Measurements from ENCODE around the gene SLC18A3.

The SLC18A3 gene

DNA sequence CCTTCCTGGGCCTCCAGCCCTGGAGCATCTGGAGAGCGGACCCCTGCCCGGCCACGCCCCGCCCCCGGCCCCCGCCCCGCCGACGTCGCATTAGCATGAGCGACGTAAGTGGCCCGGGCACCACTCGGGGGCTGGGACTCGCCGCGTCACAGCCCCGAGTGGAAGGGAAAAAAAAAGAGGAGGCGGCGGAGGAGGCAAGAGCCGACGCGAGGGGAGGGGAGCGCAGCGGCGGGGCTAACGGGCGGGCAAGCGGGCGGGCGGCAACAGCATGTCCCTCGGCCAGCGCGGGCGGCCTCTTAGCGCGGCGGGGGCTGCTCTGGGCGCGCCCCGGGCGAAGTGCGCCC is at the start of gene SLC18A3:
SLC18A3 (plus strand) TSS at position 197 of the 344 bp plus-strand sequence. CDS start 431 bp downstream, outside the sequence.
- no peak for DNase-seq

DNA sequence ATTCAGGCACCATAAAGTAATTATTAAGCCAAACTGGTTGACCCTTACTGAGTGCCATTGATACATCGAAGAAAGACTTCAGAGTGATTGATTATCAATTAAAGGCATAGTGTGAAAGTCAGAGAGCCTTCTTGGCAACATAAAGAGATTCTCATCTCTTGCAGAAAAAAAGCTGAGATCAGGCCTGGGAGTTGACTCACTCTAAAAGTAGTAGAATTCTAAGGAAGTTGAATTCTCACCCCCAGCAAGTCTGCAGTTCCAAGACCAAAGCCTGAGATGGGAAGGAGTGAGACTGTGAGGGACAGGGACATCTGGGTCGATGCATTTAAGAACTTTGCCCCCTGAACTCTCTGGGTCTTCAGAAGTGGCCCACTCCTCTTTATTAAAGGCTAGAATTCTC is 49.6 kb upstream of the SLC18A3 start:
- no peak for DNase-seq

DNA sequence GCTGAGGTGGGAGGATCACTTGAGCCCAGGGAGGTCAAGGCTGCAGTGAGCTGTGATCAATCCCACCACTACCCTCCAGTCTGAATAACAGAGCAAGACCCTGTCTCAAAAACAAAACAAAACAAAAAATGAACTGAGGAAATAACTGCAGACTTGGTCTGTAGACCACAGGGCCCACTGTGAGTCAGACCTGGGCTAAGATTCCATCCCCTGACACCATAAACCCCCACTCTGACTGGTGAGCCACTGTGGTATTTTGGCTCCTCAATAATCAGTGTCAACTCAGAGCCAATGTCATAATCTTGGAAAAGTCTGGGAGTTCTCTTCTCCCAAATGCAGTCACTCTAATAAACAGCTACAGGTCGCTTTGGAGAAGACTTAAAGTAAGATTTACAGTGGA is 47.2 kb upstream of the SLC18A3 start:
- no peak for DNase-seq

DNA sequence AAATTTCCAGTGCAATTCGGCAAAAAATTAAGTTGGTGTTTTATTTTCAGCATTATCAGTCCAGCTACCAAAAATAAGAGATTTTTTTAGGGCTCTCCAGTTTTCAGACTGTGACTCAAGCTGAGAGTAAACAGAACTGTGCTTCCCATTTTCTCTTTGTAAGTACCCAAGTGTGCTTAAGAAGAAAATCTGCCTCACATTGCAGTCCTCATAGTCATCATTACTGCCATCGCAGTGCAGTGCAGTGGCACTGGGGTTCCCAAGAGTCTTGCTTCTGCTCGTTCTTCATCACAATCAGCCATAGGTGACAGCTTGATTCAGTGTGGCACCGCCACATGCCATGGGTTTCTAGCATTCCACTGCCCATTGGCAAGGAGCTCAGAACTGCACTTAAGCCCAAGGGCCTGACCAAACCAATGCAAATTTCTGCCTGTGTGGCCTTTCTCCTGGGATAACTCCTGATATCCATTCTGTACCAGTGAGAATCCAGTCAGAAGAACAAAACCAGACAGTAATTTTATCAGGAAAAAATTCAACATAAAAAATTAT is 45.6 kb upstream of the SLC18A3 start:
- no peak for DNase-seq

DNA sequence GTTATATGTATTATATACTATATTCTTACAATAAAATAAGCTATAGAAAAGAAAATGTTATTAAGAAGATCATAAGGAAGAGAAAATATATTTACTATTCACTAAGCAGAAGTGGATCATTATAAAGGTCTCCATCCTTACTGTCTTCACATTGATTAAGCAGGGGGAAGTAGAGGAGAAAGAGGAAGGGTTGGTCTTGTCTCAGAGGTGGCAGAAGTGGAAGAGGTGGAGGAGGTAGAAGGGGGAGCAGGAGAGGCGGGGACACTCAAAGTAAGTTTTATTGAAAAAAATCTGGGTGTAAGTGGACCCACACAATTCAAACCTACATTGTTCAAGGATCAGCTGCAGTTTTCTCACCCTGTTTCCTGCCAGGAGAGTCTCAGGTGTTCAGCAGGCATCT is 42.3 kb upstream of the SLC18A3 start:
- no peak for DNase-seq

DNA sequence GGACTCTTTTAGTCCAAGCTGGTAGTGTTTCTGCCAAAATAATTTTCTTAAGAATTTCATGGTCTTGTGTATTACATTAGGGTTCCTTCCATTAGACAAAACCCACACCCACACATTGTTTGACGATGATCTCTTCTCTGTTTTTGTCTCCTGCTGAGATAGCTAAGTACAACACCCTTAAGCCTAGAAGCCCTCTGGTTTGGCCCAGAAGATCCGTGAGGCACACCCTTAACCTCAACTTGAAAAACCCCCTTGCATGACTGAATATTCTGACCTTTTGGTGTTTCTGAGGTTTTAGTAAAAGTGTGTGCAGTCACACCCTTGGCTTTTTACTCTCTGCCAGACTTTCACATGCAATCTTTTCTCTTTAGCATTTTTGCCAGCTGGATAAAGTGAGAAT is 41.9 kb upstream of the SLC18A3 start:
- DNase-seq, result no peak

DNA sequence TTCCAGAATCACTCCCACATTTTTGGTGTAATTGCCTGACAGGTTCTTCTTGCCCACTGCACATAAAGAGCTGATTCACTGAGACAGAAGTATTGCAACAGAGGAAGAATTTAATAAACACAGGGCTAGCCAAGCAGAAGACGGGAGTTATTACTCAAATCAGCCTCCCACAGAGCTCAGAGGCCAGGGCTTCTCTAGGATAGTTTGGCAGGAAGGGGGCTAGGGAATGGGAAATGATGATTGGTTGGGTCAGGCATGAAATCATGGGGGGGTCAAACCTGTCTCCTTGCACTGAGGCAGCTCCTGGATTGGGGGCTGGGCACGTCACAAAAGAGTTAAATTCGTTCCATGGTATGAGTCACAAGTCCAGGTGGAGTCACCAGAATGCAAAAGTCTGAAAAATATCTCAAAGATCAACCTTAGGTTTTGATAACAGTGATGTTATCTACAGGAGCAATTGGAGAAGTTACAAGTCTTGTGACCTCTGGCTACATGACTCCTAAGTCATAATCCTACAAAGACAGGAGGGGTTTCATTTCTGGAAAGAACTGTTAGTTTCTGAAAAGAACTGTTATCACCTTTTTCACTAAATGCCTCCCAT is 41.0 kb upstream of the SLC18A3 start:
- DNase-seq, result no peak

DNA sequence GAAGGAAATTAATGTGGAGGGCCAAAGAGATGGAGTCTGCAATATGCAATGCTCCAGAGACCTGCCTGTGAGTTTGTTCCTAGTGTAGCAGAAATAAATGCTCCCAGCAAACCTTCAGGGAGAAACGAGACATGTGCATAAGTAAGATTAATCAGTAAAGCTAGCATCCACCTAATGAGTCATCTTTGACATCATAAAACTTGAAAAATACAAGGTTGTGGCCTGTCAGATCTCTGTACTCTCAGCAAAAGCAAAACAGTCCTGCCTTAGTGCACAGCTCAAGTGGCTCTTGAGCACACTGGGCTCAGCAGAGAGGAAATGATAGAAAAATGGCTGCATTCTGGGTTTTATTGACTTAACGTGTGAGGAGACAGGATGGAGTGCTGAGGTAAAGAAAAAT is 38.7 kb upstream of the SLC18A3 start:
- no peak for DNase-seq

DNA sequence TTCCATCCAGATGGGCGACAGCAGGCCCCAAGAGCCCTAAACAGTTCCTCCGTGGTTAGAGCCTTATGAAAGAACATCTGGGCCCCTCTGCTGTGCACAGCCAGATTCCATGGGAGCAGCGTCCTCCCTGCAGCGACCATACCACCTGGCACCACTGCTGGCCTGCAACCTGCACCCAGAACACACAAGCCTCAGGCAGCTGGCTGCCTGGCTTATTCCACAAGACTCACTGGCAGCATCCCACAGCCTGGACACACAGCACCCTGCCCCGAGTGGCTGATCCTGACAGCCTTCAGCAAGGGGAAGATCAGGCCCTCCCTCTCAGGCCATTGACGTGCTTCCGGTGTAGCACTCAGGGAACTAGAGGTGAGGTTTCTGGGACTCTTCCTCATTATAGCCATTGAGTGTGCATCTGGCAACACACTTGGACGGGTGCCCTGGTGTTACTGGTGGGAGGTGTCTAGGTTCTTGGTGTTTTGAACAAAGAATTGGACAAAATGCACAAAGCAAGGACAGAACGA is 37.5 kb upstream of the SLC18A3 start:
- no peak for DNase-seq

DNA sequence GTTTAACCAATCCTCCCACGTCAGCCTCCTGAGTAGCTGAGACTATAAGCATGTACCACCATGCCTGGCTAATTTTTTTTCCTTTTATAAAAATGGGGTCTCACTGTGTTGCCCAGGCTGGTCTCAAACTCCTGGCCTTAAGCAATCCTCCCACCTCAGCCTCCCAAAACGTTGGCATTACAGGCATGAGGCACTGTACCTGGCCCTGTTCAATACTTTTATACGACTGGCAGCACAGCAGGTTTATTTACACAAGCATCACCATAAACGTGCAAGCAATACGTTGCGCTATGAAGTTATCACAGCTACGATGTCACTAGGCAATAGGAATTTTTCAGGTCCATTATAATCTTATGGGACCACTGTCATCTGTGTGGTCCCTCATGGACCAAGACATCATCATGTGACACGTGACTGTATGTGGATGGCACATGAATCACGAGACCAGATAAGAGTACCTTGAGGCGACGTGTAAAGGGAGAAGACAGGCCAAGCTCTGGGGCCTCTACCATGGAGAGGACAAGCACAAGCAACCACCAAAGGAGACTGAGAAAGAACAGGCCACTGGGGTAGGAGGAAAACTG is 34.5 kb upstream of the SLC18A3 start:
- DNase-seq, result no peak

DNA sequence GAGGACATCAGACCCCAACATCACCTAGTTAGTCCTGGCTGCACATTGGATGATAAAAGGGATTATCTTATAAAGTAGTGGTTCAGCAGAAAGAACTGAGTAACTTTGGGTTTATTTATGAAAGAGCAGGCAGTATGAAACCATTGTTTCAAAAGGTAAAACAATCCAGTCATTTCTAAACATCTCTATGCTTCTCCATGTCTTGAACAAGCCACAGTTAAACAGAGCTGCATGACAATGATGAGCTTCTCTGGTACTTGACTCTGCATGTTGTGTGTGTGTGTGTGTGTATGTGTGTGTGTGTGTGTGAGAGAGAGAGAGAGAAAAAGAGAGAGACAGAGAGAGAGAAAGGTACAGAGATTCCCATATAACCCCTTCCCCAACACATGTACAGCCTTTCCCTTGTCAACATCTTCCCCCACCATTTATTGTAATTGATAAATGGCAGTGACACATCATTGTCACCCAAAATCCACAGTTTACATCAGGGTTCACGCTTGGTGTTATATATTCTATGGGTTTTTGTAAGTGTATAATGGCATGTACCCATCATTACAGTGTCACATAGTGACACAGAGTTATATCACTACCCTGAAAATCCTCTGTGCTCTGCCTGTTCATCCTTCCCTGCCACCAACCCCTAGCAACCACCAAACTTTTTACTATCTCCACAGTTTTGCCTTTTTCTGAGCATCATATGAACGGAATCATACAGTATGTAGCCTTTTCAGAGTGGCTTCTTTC is 32.8 kb upstream of the SLC18A3 start:
- no peak for DNase-seq

DNA sequence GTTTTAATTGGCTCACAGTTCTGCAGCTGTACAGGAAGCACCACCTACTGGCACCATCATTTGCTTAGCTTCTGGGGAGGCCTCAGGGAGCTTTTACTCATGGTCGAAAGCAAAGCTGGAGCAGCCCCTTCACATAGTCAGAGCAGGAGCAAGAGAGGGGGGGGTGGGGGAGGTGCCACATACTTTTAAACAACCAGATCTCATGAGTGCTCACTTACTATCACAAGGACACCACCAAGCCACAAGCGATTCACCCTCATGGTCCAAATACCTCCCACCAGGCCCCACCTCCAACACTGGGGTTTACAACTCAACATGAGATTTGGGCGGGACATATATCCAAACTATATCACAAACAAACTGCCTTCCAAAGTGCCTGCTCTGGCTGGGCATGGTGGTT is 31.7 kb upstream of the SLC18A3 start:
- DNase-seq, result no peak

DNA sequence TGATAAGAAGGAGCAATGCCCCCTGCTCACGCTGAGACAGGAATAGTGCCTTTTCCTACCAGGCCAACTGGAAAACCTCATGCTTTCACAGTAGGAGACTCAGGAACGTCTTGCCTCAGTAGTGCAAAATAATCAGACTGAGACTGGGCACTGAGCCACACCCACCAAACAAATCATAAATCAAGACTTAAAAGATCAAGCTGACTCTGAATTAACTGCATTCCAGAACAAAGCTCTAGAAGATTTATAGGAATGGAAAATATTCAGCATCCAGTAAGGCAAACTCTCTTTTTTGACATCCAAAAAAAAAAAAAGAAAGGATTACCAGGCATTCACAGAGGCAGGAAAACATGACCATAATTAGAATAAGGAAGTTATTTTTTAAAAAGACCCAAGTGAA is 30.5 kb upstream of the SLC18A3 start:
- DNase-seq, result no peak

DNA sequence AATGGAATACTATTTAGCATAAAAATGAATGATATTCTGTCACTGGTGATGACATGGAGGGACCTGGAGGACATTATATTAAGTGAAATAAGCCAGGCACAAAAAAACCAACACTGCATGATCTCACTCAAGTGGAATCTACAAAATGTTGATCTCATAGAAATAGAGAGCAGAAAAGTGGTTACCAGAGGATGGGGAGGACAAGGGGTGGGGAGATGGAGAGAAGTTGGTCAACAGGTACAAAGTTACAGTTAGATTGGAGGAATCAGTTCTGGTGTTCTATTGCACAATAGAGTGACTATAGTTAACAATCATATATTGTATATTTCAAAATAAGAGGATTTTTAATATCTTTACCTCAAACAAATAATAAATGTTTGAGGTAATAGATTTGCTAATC is 24.7 kb upstream of the SLC18A3 start:
- DNase-seq, result no peak

DNA sequence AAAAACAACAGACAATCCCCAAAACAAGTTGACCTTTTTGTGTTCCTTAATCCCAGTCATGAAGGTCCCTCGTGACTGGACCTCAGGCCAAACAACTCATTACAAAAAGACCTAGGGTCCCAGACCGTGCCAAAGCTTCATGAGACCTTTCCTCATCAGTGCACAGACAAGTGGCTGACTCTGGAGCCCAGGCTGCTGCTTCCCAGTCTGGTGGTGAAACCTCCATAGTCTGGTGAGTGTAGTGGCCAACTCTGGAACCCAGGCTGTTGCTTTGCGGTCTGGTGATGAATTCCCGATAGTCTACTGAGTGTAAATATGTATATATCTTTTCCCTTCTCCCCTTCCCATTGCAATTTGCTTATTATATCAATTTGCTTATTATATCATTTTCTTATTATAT is 22.1 kb upstream of the SLC18A3 start:
- DNase-seq, result no peak

DNA sequence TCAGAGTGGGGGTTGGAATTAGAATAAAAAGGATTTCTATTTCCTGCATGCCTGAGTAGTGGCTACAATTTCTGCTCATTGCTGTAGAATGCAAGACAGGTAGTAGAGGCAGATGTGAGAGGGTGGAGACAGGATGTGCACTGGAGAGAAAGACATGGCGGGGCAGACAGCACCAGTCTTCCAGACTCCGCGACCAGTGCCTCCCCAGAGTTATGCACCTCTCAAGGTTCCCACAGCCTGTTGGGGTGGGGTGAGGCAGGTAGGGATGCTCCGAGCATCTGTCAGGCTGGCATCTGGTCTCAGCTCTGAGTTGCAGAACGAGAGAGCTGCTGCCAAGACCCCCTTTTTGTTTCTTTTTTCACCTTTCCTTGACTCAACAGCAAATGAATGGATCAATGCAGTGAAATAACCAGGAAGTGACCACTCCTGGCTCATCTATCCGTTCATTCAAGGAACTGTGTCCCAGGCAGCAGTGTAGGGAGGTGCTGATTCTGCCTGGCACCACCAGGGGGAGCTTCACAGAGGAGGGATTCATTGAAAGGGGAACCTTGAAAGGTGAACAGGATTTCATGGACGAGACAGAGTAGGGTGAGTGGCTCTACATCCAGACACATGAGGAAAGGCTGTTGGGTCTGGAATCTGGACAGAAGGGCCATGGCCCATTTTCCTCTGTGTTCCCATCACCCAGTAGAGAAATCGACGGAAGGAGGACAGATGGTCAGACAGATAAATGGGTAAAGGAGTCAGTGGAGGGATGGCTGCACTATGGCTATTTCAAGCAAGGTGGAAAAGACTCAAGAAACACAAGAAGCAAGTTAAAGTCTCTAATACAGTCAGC is 17.2 kb upstream of the SLC18A3 start:
- peak; percentile 66 for DNase-seq

DNA sequence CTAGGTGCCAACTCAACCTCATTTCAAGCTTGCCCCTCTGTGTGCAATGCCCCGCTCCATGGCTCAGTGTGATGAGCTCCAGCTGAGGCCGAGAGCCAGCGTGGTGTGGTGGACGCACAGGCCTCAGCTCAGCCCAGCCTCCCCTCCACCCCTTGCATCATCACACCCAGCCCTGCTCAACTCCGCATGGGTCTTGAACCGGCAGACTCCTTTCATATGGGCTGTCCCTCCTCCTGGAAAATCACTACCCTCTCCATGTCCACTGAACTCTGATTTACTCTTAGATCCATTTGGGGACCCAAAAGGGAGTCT is 16.6 kb upstream of the SLC18A3 start:
- DNase-seq, result no peak

DNA sequence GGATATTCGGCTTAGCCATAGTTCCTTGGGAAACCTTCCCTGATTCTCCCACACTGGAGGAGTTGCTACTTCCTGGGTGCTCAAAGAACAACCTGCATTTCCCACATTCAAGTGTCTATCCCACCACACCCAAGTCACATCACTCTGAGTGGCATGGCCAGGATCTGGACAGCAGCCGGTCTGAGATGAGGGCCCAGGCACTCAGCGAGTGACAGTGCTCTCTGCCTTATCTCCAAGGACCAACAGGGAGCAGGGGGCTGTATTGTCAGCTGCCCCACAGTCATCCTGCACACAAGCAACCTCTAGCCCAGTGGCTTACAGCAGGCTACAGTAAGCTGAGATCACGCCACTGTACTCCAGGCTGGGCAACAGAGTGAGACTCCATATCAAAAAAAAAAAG is 16.1 kb upstream of the SLC18A3 start:
- DNase-seq, result no peak

DNA sequence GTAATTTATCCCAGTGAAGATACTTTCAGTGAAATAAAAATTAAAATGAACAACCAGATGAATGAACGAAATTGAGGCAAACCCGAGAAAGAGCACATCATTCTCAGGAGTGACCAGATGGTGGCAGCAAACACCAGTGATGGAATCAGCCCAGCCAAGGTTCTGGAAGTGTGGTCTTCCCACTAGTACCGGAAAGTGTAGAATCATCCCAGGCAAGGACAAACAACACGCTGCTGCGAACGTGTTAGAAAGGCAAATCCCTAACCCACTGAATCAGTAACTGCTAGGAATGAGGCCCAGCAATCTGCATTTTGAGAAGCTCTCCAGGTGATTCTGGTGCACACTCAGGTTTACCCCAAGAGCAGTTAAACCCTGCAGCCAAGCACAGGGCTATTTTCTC is 15.5 kb upstream of the SLC18A3 start:
- peak; percentile 73 for DNase-seq

DNA sequence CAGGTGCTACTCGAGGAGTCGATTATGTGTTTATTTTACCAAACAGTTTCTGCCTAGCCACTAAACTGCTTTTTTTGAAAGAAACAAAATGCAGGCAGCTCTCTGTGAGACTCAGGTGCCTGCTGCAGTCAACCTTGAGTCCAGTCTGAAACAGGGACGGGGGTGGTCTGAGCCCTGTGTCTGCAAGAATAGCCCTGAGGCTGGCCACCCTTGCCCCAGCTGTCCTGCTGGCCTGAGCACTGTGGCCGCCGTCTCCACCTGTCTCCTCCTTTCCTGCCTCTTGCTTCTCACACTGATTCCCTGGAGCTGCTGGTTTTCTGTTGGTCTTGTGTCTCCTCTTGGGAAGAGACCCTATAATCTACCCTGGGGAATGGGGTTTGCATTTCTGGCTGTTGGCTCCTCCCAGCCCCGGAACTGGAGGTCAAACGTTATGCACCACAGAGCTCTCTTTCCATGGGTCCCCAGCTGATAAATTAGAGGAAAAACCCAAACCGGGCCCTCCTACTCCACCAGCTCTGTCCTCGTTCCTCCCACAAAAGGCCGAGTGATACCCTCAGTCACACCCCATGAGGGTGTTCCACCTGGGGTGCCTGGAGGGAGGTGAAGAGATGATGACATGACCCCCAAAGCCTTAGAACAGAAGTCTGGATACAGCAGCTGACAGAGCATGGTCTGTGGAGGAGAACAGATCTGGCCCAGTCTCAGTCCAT is 15.0 kb upstream of the SLC18A3 start:
- no peak for DNase-seq

DNA sequence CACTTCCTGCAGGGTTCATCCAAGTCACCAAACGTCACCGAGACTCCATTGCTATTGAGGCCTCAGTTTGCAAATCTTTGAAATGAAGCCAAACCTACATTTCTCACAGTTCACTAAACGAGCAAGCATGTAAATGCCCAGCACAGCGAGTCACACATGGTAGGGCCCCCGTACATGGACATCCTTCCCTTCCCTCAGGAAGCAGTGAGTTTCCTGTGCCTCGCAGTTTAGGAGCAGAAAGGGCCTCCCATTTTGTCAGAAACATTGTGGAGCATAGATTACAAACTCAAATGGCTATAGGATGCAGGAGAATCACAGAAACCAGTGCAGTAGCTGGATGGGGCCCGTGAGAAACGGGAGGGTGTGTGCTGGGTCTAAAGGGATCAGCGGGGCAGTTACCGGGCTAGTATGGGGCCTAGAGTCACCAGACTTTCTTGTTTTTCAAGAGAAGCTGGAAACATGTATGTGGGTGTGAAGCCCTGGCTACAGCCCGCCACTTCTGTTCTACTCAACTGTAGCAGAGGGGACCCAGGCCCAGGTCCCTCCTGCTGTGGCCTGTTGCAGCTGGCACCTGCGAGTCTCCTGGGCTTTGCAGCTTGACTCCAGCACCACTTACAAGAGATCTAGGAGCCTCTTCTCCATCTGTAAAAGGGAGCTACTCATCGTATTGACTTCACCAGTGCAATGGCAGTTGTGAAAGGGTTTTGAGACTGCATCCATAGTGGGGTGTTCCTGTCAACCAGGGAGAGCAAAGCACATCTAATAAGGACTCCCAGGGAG is 14.2 kb upstream of the SLC18A3 start:
- DNase-seq, result no peak

DNA sequence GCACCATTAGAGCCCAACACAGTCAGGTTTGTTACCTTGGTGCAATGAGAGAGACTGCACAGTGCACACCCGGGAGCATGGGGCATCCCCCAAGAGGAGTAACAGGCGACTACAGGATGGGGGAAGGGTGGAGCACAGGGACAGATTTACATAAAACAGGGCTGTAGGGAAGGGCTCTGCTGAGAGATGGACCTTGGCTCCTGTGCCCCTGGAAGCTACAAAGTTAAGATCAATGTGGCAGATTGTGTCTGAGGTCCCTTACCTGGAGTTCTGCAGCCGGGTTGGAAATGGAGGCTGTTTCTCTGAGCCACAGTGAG is 13.7 kb upstream of the SLC18A3 start:
- DNase-seq, result no peak
